ENCODE data around the gene ZBED3. TPM values are rescaled to one million over a fixed set of nuclear protein-coding genes. Genes with fewer than 3 reads are reported as not detected.

The ZBED3 gene
- total and polyA plus RNA-seq, 4 donors = 1.8 to 17.1 (median 5.3) TPM

DNA sequence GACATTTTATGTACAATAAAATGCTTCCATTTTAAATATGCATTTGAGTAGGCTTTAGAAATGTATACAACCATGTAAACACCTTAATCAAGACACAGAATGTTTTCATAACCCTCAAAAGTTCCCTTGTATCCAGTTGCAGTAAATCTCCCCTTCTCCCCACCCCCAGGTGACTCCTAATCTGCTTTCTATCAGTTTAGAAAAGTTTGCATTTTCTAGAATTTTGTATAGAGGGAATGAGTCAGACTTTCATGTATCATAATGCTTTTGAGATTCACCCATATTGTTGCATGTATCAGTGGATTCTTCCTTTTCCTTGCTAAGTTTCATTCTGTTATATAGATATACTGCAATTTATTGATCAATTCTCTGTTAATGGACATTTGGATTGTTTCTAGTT lies 17.7 kb upstream of the ZBED3 start:
- no peak for ATAC-seq (ENCODE audit: insufficient read depth, low FRiP score)
- no peaks in the 10 kb centered on the region for H3K27me3 ChIP-seq (ENCODE audit: control insufficient read depth in 3 of 3, insufficient read depth in 3 of 3, low read length in 2 of 3)
- no peak overlapping the region for H3K4me3 ChIP-seq
- no peak overlapping the region for H3K27ac ChIP-seq (ENCODE audit: low read depth in 1 of 2, low read length in 1 of 2)
- no peaks in the 10 kb centered on the region for H3K9me3 ChIP-seq (ENCODE audit: control insufficient read depth in 4 of 4, insufficient read depth in 3 of 4, low read length in 3 of 4)
- H3K9ac ChIP-seq (ENCODE audit: insufficient read depth in 1 of 2, low read length in 2 of 2) = no peak overlapping the region
- peaks cover 0 to 5% (median 0%) of the 10 kb centered on the region in 5 donors for H3K4me1 ChIP-seq (ENCODE audit: control insufficient read depth in 5 of 5, insufficient read depth in 5 of 5, low read length in 5 of 5)
- H3K36me3 ChIP-seq (ENCODE audit: control insufficient read depth in 4 of 4, insufficient read depth in 4 of 4, low read length in 4 of 4) = no peaks in the 10 kb centered on the region
- TF ChIP-seq, protein P1, sequence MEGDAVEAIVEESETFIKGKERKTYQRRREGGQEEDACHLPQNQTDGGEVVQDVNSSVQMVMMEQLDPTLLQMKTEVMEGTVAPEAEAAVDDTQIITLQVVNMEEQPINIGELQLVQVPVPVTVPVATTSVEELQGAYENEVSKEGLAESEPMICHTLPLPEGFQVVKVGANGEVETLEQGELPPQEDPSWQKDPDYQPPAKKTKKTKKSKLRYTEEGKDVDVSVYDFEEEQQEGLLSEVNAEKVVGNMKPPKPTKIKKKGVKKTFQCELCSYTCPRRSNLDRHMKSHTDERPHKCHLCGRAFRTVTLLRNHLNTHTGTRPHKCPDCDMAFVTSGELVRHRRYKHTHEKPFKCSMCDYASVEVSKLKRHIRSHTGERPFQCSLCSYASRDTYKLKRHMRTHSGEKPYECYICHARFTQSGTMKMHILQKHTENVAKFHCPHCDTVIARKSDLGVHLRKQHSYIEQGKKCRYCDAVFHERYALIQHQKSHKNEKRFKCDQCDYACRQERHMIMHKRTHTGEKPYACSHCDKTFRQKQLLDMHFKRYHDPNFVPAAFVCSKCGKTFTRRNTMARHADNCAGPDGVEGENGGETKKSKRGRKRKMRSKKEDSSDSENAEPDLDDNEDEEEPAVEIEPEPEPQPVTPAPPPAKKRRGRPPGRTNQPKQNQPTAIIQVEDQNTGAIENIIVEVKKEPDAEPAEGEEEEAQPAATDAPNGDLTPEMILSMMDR (IDR thresholded peaks at IDR 0.05; ENCODE audit: control extremely low read depth, extremely low read depth) = no peak
- no peak for DNase-seq

DNA sequence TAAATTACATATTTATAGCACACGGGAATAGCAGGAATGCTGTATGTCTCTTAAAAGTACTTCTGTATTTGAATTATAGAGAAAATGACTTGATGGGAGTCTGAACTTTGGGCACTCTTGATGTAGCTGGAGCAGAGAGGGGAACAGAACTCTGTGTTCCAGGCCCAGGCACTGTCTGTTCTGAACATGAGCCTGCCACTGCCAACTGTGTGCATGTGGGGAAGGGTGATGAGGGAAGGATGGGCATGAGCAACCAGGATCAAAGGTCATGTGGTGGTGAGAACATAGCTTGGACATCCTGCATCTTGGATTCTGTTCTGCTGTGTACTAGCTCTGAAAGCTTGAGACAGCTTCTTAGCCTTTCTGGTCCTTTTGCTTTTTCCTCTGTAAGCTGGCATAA lies 16.4 kb upstream of the ZBED3 start:
- Histone ChIP-seq H3K9ac (ENCODE audit: insufficient read depth in 1 of 2, low read length in 2 of 2) (no peak overlapping the region), H3K9me3 (ENCODE audit: control insufficient read depth in 4 of 4, insufficient read depth in 3 of 4, low read length in 3 of 4) (no peaks in the 10 kb centered on the region), H3K36me3 (ENCODE audit: control insufficient read depth in 4 of 4, insufficient read depth in 4 of 4, low read length in 4 of 4) (no peaks in the 10 kb centered on the region), H3K27me3 (ENCODE audit: control insufficient read depth in 3 of 3, insufficient read depth in 3 of 3, low read length in 2 of 3) (no peaks in the 10 kb centered on the region), H3K4me3 (no peak overlapping the region), H3K27ac (ENCODE audit: low read depth in 1 of 2, low read length in 1 of 2) (no peak overlapping the region), H3K4me1 (ENCODE audit: control insufficient read depth in 5 of 5, insufficient read depth in 5 of 5, low read length in 5 of 5) (peaks cover 0 to 5% (median 0%) of the 10 kb centered on the region in 5 donors)
- DNase-seq = no peak
- TF ChIP-seq, protein P1 (IDR thresholded peaks at IDR 0.05; ENCODE audit: control extremely low read depth, extremely low read depth) = no peak
- WGBS, 2 donors = 97 to 100% methylated on average over 1 of the region's 1 CpG
- ATAC-seq (ENCODE audit: insufficient read depth, low FRiP score) = no peak

DNA sequence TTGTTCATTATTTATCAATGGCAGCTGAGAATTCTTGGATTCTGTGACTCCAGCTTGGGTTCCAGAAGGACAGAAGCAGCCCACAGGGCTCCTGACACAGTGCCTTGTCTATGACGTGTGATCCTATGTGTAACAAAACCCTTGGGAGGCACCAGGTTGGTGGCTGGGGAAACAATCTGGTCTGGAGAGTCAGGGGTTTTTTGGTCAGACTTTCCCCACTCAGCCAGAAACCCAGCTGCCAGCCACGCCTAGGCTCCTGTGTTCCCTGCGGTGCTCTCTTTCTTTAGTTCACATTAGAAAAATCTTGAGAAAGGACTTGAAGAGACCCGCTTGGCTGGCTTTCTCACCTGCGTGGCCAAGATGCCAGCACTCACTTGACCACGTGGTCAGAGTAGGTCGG lies 15.5 kb upstream of the ZBED3 start:
- H3K9me3 ChIP-seq (ENCODE audit: control insufficient read depth in 4 of 4, insufficient read depth in 3 of 4, low read length in 3 of 4) = no peaks in the 10 kb centered on the region
- TF ChIP-seq, protein P1 (IDR thresholded peaks at IDR 0.05; ENCODE audit: control extremely low read depth, extremely low read depth) = no peak
- peaks cover 0 to 5% (median 0%) of the 10 kb centered on the region in 5 donors for H3K4me1 ChIP-seq (ENCODE audit: control insufficient read depth in 5 of 5, insufficient read depth in 5 of 5, low read length in 5 of 5)
- H3K36me3 ChIP-seq (ENCODE audit: control insufficient read depth in 4 of 4, insufficient read depth in 4 of 4, low read length in 4 of 4) = no peaks in the 10 kb centered on the region
- H3K4me3 ChIP-seq = no peak overlapping the region
- ATAC-seq (ENCODE audit: insufficient read depth, low FRiP score) = no peak
- no peak for DNase-seq
- no peak overlapping the region for H3K9ac ChIP-seq (ENCODE audit: insufficient read depth in 1 of 2, low read length in 2 of 2)
- no peak overlapping the region for H3K27ac ChIP-seq (ENCODE audit: low read depth in 1 of 2, low read length in 1 of 2)
- H3K27me3 ChIP-seq (ENCODE audit: control insufficient read depth in 3 of 3, insufficient read depth in 3 of 3, low read length in 2 of 3) = no peaks in the 10 kb centered on the region
- 74 to 89% methylated on average over 7 of the region's 7 CpGs for WGBS, 2 donors

DNA sequence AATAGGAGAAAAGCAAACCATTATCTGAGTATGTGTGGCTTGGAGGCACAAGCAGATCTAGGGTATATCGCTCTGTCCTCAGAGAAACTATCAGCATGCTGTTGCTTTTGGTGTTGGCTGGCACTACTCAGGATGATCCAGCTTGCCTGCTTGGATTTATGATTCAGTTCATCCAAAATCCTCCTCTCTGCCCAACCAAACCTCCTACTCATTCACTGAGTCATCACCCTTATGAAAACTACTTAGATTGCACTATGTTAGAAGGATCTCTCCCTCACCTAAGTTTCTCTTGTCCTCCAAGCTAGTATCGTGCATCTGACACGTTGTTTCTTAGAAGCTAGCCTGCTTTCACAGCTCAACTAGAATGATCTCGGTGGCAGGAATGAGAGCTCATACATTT lies 14.2 kb upstream of the ZBED3 start:
- Histone ChIP-seq H3K27me3 (ENCODE audit: control insufficient read depth in 3 of 3, insufficient read depth in 3 of 3, low read length in 2 of 3) (no peaks in the 10 kb centered on the region), H3K4me3 (no peak overlapping the region), H3K9ac (ENCODE audit: insufficient read depth in 1 of 2, low read length in 2 of 2) (no peak overlapping the region), H3K4me1 (ENCODE audit: control insufficient read depth in 5 of 5, insufficient read depth in 5 of 5, low read length in 5 of 5) (peaks cover 0 to 5% (median 0%) of the 10 kb centered on the region in 5 donors), H3K27ac (ENCODE audit: low read depth in 1 of 2, low read length in 1 of 2) (no peak overlapping the region), H3K9me3 (ENCODE audit: control insufficient read depth in 4 of 4, insufficient read depth in 3 of 4, low read length in 3 of 4) (no peaks in the 10 kb centered on the region), H3K36me3 (ENCODE audit: control insufficient read depth in 4 of 4, insufficient read depth in 4 of 4, low read length in 4 of 4) (no peaks in the 10 kb centered on the region)
- WGBS, 2 donors = 95 to 96% methylated on average over 4 of the region's 4 CpGs
- TF ChIP-seq, protein P1 (IDR thresholded peaks at IDR 0.05; ENCODE audit: control extremely low read depth, extremely low read depth) = no peak
- DNase-seq (no peak), ATAC-seq (ENCODE audit: insufficient read depth, low FRiP score) (no peak)
